ENCODE data around the gene ZBED5.

DNA sequence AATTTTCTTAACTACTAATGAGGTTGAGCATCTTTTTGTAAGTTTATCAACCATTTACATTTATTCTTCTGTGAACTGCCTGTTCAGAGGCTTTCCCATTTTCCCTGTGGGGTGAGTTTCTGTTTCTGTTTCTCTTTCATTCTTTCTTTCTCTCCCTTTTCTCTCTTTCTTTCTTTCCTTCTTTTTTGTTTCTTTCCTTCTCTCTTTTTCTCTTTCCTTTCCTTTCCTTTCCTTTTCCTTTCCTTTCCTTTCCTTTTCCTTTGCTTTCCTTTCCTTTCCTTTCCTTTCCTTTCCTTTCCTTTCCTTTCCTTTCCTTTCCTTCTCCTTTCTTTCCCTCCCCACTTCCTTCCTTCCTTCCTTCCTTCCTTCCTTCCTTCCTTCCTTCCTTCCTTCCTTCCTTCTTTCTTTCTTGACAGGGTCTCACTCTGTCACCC lies 8.0 kb upstream of the ZBED5 start:
- no peak for TF ChIP-seq CTCF (IDR thresholded peaks at IDR 0.05)
- no peak for TF ChIP-seq POLR2AphosphoS5 (IDR thresholded peaks at IDR 0.05)
